SK-MEL-5 (cell line): ENCODE data around the gene KRT35. TPM values are rescaled to one million over a fixed set of nuclear protein-coding genes. Genes with fewer than 3 reads are reported as not detected.
A peak's percentile ranks its signal among the peaks of the same experiment; 100 is the strongest.
"Not testable (repeated sequence)": the region's sequence is repeated elsewhere in the genome, so short reads cannot be mapped to it uniquely, and the experiment has no call there.

Experiments used
- DNase-seq: peaks from one replicate; pipeline ENCODE4 v3.0.0-alpha.2; 2016; ENCODE audit warnings: low read depth, low spot score
- in situ Hi-C: cut with HindIII; loops from 2 replicates; pipeline ENCODE4 v1.10.0; 2016; ENCODE audit warnings: low sequenced_read_pairs, high pct_unique_total_duplicates, low pct_unique_long_range_greater_than_20kb
- small RNA-seq, 2 experiments: library from RNA; depleted of rRNA; stranded (forward); fragments of <200 nt; gene quantifications; one replicate each; pipeline ENCODE3, GENCODE V24; 2014
- total RNA-seq: library from RNA; depleted of rRNA; stranded (reverse); fragments of >200 nt; shearing (Covaris generic); gene quantifications from 2 replicates; pipeline ENCODE4 v1.2.3, GENCODE V29; 2014; rRNA removed

The KRT35 gene
- total RNA-seq, 1 experiment from 2014 or later: not detected

- in situ Hi-C loops: no loop called here
- no peak for DNase-seq
Measured at GRCh38 chr17:41444640-41445039, 36.3 kb downstream of the KRT35 start.

GRCh38 chr17:41444186-41444585, 36.8 kb downstream of the KRT35 start:
- in situ Hi-C loops: no loop called here
- no peak for DNase-seq

- no peak for DNase-seq
- in situ Hi-C loops: no loop called here
Measured at GRCh38 chr17:41442739-41443138, 38.2 kb downstream of the KRT35 start.

- in situ Hi-C loops: no loop called here
- DNase-seq: no peak
Measured at GRCh38 chr17:41440531-41441033, 40.4 kb downstream of the KRT35 start, which contains the start of gene KRT38. Gene KRT38 (minus strand): TSS chr17:41440983. CDS start chr17:41440921, 62 bp downstream.

GRCh38 chr17:41439375-41439774, 41.6 kb downstream of the KRT35 start:
- in situ Hi-C loops: no loop called here

GRCh38 chr17:41437769-41438168, 43.2 kb downstream of the KRT35 start:
- in situ Hi-C loops: no loop called here
- no peak for DNase-seq

More at GRCh38 chr17:41439375-41439774, 41.6 kb downstream of the KRT35 start:
- DNase-seq: no peak

GRCh38 chr17:41437254-41437653, 43.7 kb downstream of the KRT35 start:
- DNase-seq: no peak
- in situ Hi-C loops: no loop called here

GRCh38 chr17:41434415-41434814, 46.5 kb downstream of the KRT35 start:
- DNase-seq: no peak
- in situ Hi-C loops: no loop called here

- in situ Hi-C loops: no loop called here
- no peak for DNase-seq
Measured at GRCh38 chr17:41434005-41434404, 46.9 kb downstream of the KRT35 start.

GRCh38 chr17:41433586-41433985, 47.4 kb downstream of the KRT35 start:
- in situ Hi-C loops: no loop called here
- no peak for DNase-seq

GRCh38 chr17:41430376-41430775, 50.6 kb downstream of the KRT35 start:
- in situ Hi-C loops, DNase-seq: not testable (repeated sequence)

GRCh38 chr17:41429667-41430066, 51.3 kb downstream of the KRT35 start:
- DNase-seq: no peak
- in situ Hi-C loops: no loop called here

- in situ Hi-C loops: no loop called here
Measured at GRCh38 chr17:41428591-41429291, 52.2 kb downstream of the KRT35 start.

More at GRCh38 chr17:41428591-41429291, 52.2 kb downstream of the KRT35 start:
- DNase-seq: peak; percentile 78

Small RNA genes within 50 kb of the gene (small RNA-seq; reads per million reads assigned to genes)
- gene RNU2-32P: 0.02 to 2.1 reads per million in 2 experiments

Other genes starting within 250 kb of the KRT35 start
- not detected in 2 replicates for gene KRTAP9-3, start 248.7 kb downstream of the KRT35 start, total RNA-seq
- not detected in 2 replicates for gene KRTAP9-8, start 243.2 kb downstream of the KRT35 start, total RNA-seq
- not detected in 2 replicates for gene KRTAP9-4, start 231.5 kb downstream of the KRT35 start, total RNA-seq
- not detected in 2 replicates for gene KRTAP9-9, start 225.8 kb downstream of the KRT35 start, total RNA-seq
- not detected in 2 replicates for gene KRTAP9-6, start 215.8 kb downstream of the KRT35 start, total RNA-seq
- not detected in 2 replicates for gene KRTAP9-7, start 205.5 kb downstream of the KRT35 start, total RNA-seq
- gene KRTAP29-1, start 178.3 kb downstream of the KRT35 start, total RNA-seq: not detected in 2 replicates
- gene KRTAP16-1, start 171.8 kb downstream of the KRT35 start, total RNA-seq: not detected in 2 replicates
- gene KRTAP17-1, start 165.4 kb downstream of the KRT35 start, total RNA-seq: not detected in 2 replicates
- gene KRT33A, start 130.3 kb downstream of the KRT35 start, total RNA-seq: not detected in 2 replicates
- not detected in 2 replicates for gene KRT33B, start 111.3 kb downstream of the KRT35 start, total RNA-seq
- not detected in 2 replicates for gene KRT34, start 98.8 kb downstream of the KRT35 start, total RNA-seq
- gene KRT31, start 83.5 kb downstream of the KRT35 start, total RNA-seq: not detected in 2 replicates
- gene KRT37, start 56.6 kb downstream of the KRT35 start, total RNA-seq: not detected in 2 replicates
- not detected in 2 replicates for gene KRT38, start 40.2 kb downstream of the KRT35 start, total RNA-seq
- gene KRT32, start 13.8 kb downstream of the KRT35 start, total RNA-seq: not detected in 2 replicates
- not detected in 2 replicates for gene KRT36, start 8.8 kb upstream of the KRT35 start, total RNA-seq
- gene KRT13, start 24.5 kb upstream of the KRT35 start, total RNA-seq: not detected in 2 replicates
- gene KRT15, start 37.7 kb upstream of the KRT35 start, total RNA-seq: 0.13 and 0.61 TPM in 2 replicates
- not detected in 2 replicates for gene KRT19, start 47.2 kb upstream of the KRT35 start, total RNA-seq
- gene KRT9, start 90.9 kb upstream of the KRT35 start, total RNA-seq: not detected in 2 replicates
- not detected in 2 replicates for gene KRT14, start 105.7 kb upstream of the KRT35 start, total RNA-seq
- not detected in 2 replicates for gene KRT16, start 131.6 kb upstream of the KRT35 start, total RNA-seq
- gene KRT17, start 143.4 kb upstream of the KRT35 start, total RNA-seq: not detected in 2 replicates
- gene EIF1, start 207.7 kb upstream of the KRT35 start, total RNA-seq: 129 and 155 TPM in 2 replicates
- not detected in 2 replicates for gene GAST, start 231.2 kb upstream of the KRT35 start, total RNA-seq